Omental fat pad (tissue), 4 donors: ENCODE measurements around the gene ADORA2B. TPM values are rescaled to one million over a fixed set of nuclear protein-coding genes. Genes with fewer than 3 reads are reported as not detected.
"Not testable (repeated sequence)": the region's sequence is repeated elsewhere in the genome, so short reads cannot be mapped to it uniquely, and the experiment has no call there.

Experiments used
- ATAC-seq: fragments of 150-250 bp; one replicate; pipeline ENCODE4 v1.9.1; 2016; ENCODE audit warnings: mild to moderate bottlenecking, moderate library complexity; ENCODE audit not compliant: low FRiP score
- DNase-seq: peaks from one replicate; pipeline ENCODE4 v3.0.0-alpha.2; 2019; ENCODE audit warnings: low spot score
- CTCF ChIP-seq, 3 donors: fragments of 450-650 bp; IDR thresholded peaks; one replicate each; pipeline ENCODE4 v1.5.1; 2016 to 2017; ENCODE audit warnings: antibody characterized with exemption in 3 of 3, mild to moderate bottlenecking in 3 of 3, moderate library complexity in 2 of 3
- total RNA-seq, 4 donors: library from RNA; depleted of rRNA; stranded (reverse); fragments of >200 nt; gene quantifications; one replicate each; pipeline ENCODE4 v1.1.0, GENCODE V29; 2016

ADORA2B gene
- total RNA-seq, 4 donors from 2014 or later, result 0.82 to 5.6 (median 2.1) TPM; not detected in 1

- no peak for TF ChIP-seq CTCF (IDR thresholded peaks at IDR 0.05)
- peak; percentile 16 for ATAC-seq
Measured at GRCh38 chr17:15909481-15909991, 35.4 kb upstream of the ADORA2B start.

GRCh38 chr17:15910791-15911190 is 34.1 kb upstream of the ADORA2B start:
- ATAC-seq (no peak), DNase-seq (no peak)

More at GRCh38 chr17:15909481-15909991, 35.4 kb upstream of the ADORA2B start:
- no peak for DNase-seq

GRCh38 chr17:15911701-15912100 is 33.2 kb upstream of the ADORA2B start:
- not testable (repeated sequence) for ATAC-seq, DNase-seq

More at GRCh38 chr17:15910791-15911190, 34.1 kb upstream of the ADORA2B start:
- TF ChIP-seq CTCF (IDR thresholded peaks at IDR 0.05), result no peak

GRCh38 chr17:15912416-15912955 is 32.4 kb upstream of the ADORA2B start:
- no peak for TF ChIP-seq CTCF (IDR thresholded peaks at IDR 0.05)
- ATAC-seq, result no peak
- DNase-seq, result no peak

GRCh38 chr17:15913826-15914225 is 31.1 kb upstream of the ADORA2B start:
- no peak for TF ChIP-seq CTCF (IDR thresholded peaks at IDR 0.05)
- no peak for ATAC-seq
- DNase-seq, result no peak

GRCh38 chr17:15914400-15915170 is 30.3 kb upstream of the ADORA2B start:
- ATAC-seq (no peak), DNase-seq (no peak)
- TF ChIP-seq CTCF (IDR thresholded peaks at IDR 0.05), result no peak

GRCh38 chr17:15915961-15916360 is 29.0 kb upstream of the ADORA2B start:
- DNase-seq, result no peak
- no peak for ATAC-seq
- TF ChIP-seq CTCF (IDR thresholded peaks at IDR 0.05), result no peak
